GM18505 (cell line): ENCODE measurements around the gene CACFD1.

Source experiments
- ATAC-seq: cut with Tn5 transposase; IDR thresholded peaks from one replicate; pipeline ENCODE4 v1.9.1; 2021; ENCODE audit not compliant: unreplicated experiment
- POLR2A ChIP-seq: IDR thresholded peaks from 4 replicates; pipeline ENCODE4 v1.6.1; 2011; ENCODE audit warnings: borderline replicate concordance; ENCODE audit not compliant: insufficient read depth, insufficient read length; ENCODE audit errors: extremely low read depth

The CACFD1 gene

DNA sequence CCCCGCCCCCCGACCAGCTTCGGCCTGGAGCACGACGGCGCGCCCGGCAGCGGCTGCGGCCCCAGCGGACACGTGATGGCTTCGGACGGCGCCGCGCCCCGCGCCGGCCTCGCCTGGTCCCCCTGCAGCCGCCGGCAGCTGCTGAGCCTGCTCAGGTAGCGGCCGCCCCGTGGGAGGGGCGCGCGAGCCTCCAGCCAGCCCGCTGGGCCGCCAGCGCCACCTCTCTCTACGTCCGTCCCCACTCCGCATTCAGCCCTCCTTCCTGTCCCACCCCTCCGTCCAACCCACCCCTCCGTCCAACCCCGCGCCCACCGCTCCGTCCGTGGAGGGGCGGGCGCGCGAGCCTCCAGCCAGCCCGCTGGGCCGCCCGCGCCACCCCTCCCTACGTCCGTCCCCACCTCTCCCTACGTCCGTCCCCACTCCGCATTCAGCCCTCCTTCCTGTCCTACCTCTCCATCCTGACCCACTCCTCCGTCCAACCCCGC lies 31.1 kb upstream of the CACFD1 start:
- no peak for ATAC-seq
- no peak for TF ChIP-seq POLR2A

DNA sequence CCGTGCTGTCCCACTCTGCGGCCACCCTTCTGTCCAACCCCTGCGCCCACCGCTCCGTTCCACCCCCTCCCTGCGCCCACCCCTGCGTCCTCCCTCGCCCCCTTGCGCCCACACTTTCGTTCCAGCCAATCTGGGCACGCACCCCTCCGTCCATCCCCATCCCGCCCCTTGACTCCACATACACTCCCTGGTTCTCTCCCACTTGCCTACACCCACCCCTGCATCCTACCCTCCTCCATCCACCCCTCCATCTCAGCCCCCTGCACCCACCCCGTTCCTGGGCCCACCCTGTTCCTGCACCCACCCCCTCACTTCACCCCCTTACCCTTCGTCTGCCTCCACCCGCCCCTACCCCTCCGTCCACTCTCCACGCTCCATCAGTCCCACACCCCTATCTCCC lies 30.6 kb upstream of the CACFD1 start:
- no peak for ATAC-seq
- no peak for TF ChIP-seq POLR2A

GRCh38 chr9:133429641-133430161 lies 30.1 kb upstream of the CACFD1 start:
- TF ChIP-seq POLR2A: no peak
- ATAC-seq: no peak

DNA sequence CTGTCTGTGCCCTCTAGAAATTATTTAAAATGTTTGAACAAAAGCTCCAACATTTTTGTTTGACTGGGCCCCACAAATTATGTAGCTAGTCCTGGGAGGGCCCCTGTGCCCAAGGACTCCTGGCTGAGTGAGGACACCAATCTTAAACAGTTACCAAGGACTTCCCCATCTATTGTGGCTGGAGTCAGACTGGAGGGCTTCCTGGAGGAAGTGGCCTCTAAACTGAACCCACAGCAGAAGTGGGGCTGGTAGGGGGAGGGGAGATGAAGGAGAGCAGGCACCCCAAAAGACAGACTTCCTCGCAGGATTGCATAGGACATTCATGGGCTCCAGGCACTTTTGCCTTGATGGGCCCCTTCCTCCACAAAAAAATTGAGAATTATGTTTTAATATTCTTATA lies 29.5 kb upstream of the CACFD1 start:
- no peak for TF ChIP-seq POLR2A
- ATAC-seq: no peak

DNA sequence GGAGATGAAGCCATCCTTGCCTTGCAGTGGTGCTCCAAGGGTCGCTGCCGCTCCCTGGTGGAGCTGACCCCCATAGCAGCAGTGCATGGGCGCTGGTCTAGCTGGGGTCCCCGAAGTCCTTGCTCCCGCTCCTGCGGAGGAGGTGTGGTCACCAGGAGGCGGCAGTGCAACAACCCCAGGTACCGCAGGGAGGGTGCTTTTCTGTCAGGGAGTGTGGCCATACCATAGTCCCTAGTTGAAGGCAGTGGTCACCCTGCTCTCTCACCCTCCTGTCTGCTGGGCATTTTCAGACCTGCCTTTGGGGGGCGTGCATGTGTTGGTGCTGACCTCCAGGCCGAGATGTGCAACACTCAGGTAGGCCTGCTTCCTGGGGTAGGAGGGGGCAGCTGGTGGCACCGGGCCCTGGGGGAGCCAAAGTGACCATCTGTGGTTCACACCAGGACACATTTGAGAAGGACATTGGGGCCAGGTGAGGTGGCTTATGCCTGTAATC lies 26.4 kb upstream of the CACFD1 start:
- TF ChIP-seq POLR2A: no peak
- ATAC-seq: no peak

DNA sequence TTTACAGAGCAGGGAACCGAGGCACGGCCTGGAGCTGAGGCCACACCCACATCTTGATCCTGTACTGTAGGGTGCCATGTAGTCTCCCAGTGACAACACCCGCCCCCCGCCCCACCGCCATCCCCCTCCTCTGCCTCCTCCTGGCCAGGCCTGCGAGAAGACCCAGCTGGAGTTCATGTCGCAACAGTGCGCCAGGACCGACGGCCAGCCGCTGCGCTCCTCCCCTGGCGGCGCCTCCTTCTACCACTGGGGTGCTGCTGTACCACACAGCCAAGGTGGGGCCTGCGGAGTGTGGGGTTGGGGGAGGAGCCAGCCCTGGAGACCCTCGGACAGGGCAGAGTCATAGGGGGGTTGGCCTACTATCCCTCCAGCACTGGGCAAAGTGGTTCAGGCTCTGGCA lies 23.1 kb upstream of the CACFD1 start:
- no peak for ATAC-seq
- no peak for TF ChIP-seq POLR2A

GRCh38 chr9:133437753-133438531 lies 21.8 kb upstream of the CACFD1 start:
- no peak for ATAC-seq
- TF ChIP-seq POLR2A: no peak

DNA sequence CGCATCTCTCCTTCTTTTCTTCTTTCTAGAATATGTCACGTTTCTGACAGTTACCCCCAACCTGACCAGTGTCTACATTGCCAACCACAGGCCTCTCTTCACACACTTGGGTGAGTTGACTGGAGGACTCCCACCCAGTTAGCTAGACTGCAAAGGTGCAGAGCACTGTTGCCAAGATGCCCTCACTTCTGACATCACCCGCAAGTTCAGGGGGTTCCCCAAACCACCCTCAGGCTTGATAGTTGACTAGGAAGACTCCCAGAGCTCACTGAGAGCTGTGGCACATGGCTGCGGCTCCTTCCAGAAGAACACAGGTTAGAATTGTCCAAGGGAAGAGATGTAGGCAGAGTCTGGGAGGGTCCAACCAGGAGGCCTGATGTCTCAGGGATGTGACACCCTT lies 20.4 kb upstream of the CACFD1 start:
- TF ChIP-seq POLR2A: no peak
- ATAC-seq: no peak

DNA sequence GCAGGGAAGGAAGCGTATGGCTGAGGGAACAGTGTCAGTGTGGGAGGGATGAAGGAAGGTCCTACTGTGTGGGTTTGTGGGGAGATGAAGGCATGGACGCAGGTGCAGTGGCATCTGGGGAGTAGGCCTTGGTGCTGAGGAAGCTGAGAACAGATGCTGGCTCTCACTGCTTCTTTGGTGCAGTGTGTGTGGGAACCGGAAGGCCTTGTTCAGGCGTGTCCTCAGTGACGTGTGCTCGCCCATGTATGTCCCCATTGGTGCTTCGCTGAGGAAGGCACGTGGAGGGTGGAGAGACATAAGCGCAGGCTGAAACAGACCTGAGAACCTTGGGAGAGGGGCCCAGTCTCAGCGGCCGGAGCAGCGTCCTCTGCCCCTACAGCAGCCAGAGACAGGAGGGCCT lies 18.9 kb upstream of the CACFD1 start:
- no peak for ATAC-seq

DNA sequence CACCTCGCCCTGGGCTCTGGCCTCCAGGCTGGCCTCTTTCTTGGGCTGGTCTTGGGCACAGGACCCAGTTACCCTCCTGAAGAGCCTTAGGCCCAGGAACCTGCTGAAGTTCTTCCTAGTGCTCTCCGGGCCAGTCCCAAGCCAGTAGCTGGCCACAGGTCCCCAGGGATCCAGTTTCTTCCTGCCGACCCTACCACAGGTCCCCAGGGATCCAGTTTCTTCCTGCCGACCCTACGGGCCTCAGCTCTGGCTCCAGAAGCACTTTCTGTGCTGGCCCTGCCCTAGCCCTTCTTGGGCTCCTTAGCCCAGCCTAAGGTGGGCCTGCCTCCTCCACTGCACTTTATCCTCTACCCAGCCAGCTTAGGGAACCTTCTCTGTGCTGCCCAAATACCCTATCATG lies 18.2 kb upstream of the CACFD1 start:
- no peak for TF ChIP-seq POLR2A
- no peak for ATAC-seq

More for the DNA sequence above, 18.9 kb upstream of the CACFD1 start:
- no peak for TF ChIP-seq POLR2A

DNA sequence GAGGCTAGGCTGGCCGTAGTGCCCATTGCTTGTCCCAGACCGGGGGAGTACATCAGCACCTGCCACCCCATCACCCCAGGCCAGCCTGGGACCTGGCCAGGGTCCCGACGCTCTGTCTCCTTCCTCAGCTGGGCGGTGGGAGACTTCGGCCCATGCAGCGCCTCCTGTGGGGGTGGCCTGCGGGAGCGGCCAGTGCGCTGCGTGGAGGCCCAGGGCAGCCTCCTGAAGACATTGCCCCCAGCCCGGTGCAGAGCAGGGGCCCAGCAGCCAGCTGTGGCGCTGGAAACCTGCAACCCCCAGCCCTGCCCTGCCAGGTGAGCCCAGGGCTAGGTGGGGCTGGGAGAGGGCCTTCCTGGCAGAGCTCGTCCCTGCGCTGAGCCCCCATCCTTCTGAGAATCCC lies 16.5 kb upstream of the CACFD1 start:
- TF ChIP-seq POLR2A: no peak

GRCh38 chr9:133443982-133444381 lies 15.8 kb upstream of the CACFD1 start:
- TF ChIP-seq POLR2A: no peak
- ATAC-seq: no peak

More for the DNA sequence above, 16.5 kb upstream of the CACFD1 start:
- ATAC-seq: no peak

- TF ChIP-seq POLR2A: no peak
- no peak for ATAC-seq
Measured at GRCh38 chr9:133445293-133445969, 14.3 kb upstream of the CACFD1 start.
